Measurements from ENCODE around the gene OR2AK2. TPM values are rescaled to one million over a fixed set of nuclear protein-coding genes. Genes with fewer than 3 reads are reported as not detected.

Gene OR2AK2
- total and polyA plus RNA-seq, 2 donors (not counting 3 experiments of a cell fraction or from before 2014, with no cell fraction given) = not detected

DNA sequence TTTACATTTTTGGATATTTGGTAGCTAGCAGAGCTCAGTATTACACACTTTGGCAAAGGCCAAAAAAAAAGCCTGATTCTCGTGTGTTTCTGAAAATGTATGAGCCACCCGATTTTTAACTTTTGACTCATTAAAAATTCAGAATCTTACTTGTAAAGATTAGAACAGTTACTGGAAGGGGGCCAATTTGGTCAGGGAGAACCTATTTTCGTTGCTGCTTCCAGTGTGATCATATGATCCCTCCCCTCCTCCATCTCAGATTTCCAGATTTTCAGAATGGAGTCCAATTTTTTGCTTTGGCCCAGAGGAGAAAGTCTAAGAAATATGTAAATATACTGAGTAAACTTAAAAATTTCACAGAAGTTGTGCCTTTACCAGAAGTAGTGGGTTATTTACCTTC is 3.2 kb upstream of the OR2AK2 start:
- Histone ChIP-seq H3K9ac (replicated peaks; ENCODE audit: extremely low read depth, insufficient read depth, low read length) (no peak overlapping the region), H3K9me1 (replicated peaks; ENCODE audit: control insufficient read depth, extremely low read depth, insufficient read depth, low read length) (no peaks in the 10 kb centered on the region), H3K4me1 (ENCODE audit: control insufficient read depth, extremely low read depth, insufficient read depth, low read length) (no peaks in the 10 kb centered on the region), H4K20me1 (replicated peaks; ENCODE audit: control insufficient read depth, extremely low read depth, insufficient read depth, low read length) (no peaks in the 10 kb centered on the region), H3K27me3 (ENCODE audit: control insufficient read depth in 2 of 2, insufficient read depth in 2 of 2, low read length in 2 of 2) (no peaks in the 10 kb centered on the region), H3K27ac (ENCODE audit: insufficient read depth, low read depth, low read length) (no peak overlapping the region), H3K4me3 (replicated peaks in 1 of 3; ENCODE audit: insufficient read depth in 1 of 3, low read depth in 1 of 3, low read length in 3 of 3) (no peak overlapping the region), H3K79me2 (ENCODE audit: control insufficient read depth, insufficient read depth, low read length) (no peaks in the 10 kb centered on the region), H2AFZ (ENCODE audit: low read depth, low read length) (no peak overlapping the region), H3K9me3 (replicated peaks; ENCODE audit: control insufficient read depth, insufficient read depth, low read length) (peaks cover 6% of the 10 kb centered on the region), H3K4me2 (ENCODE audit: insufficient read depth, low read length) (no peak overlapping the region), H3K36me3 (ENCODE audit: control insufficient read depth in 2 of 2, extremely low read depth in 1 of 2, insufficient read depth in 2 of 2, low read length in 2 of 2) (no peaks in the 10 kb centered on the region)
- CTCF ChIA-PET = no interaction called here
- POLR2A ChIA-PET = no interaction called here
- FAIRE-seq (no peak), DNase-seq (ENCODE audit: low read depth, low spot score) (no peak)
- dilution Hi-C loops (cut with MboI; ENCODE audit: extremely low pct_ligation_motif_present, low sequenced_read_pairs) (no loop called here), intact Hi-C loops (cut with micrococcal nuclease) (no loop called here)
- no peak for TF ChIP-seq CTCF (IDR thresholded peaks at IDR 0.05; ENCODE audit: extremely low read depth in 1 of 2, insufficient read depth in 1 of 2, low read depth in 1 of 2, low read length in 2 of 2)
- no peak for TF ChIP-seq MYC (IDR thresholded peaks at IDR 0.05; ENCODE audit: low read depth, low read length)
- no peak for TF ChIP-seq FOS (IDR thresholded peaks at IDR 0.05; ENCODE audit: borderline replicate concordance, insufficient read depth, low read length)
- TF ChIP-seq GATA2 (IDR thresholded peaks at IDR 0.05; ENCODE audit: insufficient read depth, insufficient read length, low read depth, low read length) = no peak
- TF ChIP-seq, protein P1, sequence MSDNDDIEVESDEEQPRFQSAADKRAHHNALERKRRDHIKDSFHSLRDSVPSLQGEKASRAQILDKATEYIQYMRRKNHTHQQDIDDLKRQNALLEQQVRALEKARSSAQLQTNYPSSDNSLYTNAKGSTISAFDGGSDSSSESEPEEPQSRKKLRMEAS (IDR thresholded peaks at IDR 0.05; ENCODE audit: insufficient read depth, insufficient read length) = no peak
- no peak for TF ChIP-seq POLR2A (IDR thresholded peaks at IDR 0.05; ENCODE audit: low read depth, low read length)
- no peak for TF ChIP-seq POLR2AphosphoS5 (IDR thresholded peaks at IDR 0.05; ENCODE audit: insufficient read depth, low read depth, low read length)
- no peak for TF ChIP-seq JUN (IDR thresholded peaks at IDR 0.05; ENCODE audit: borderline replicate concordance, insufficient read depth, insufficient read length, low read depth)
- no peak for TF ChIP-seq EZH2 (IDR thresholded peaks at IDR 0.05; ENCODE audit: borderline replicate concordance, low read depth, low read length, severe bottlenecking)
- no TSS peak for BruUV-seq (replicated peaks)

All from endothelial cell of umbilical vein (primary cell).